Uterus (tissue), 4 donors: Measurements from ENCODE around the gene MIPOL1. TPM values are rescaled to one million over a fixed set of nuclear protein-coding genes. Genes with fewer than 3 reads are reported as not detected.

Experiments used
- DNase-seq, 2 donors: peaks; one replicate each; pipeline ENCODE4 v3.0.0-alpha.2; 2019 to 2020
- H3K27ac ChIP-seq, 2 donors: fragments of 200-600 bp; sonication (generic); 1 replicate in 1 of 2; 2 replicates in 1 of 2; pipeline ENCODE4 v1.5.1; 2016 to 2018
- H3K27me3 ChIP-seq, 2 donors: fragments of 200-600 bp; sonication (generic); one replicate each; pipeline ENCODE4 v1.5.1; 2018 to 2019; ENCODE audit warnings: control low read depth in 1 of 2
- H3K36me3 ChIP-seq, 2 donors: fragments of 200-600 bp; sonication (generic); one replicate each; pipeline ENCODE4 v1.5.1; 2019; ENCODE audit warnings: control low read depth in 1 of 2
- H3K4me1 ChIP-seq, 2 donors: fragments of 200-600 bp; sonication (generic); one replicate each; pipeline ENCODE4 v1.5.1; 2018 to 2019; ENCODE audit warnings: control low read depth in 1 of 2
- H3K4me3 ChIP-seq, 2 donors: fragments of 200-600 bp; sonication (generic); 1 replicate in 1 of 2; 2 replicates in 1 of 2; pipeline ENCODE4 v1.5.1; 2018 to 2019; ENCODE audit warnings: mild to moderate bottlenecking in 1 of 2
- H3K9me3 ChIP-seq, 2 donors: fragments of 200-600 bp; sonication (generic); one replicate each; pipeline ENCODE4 v1.5.1; 2019; ENCODE audit warnings: control low read depth in 1 of 2
- POLR2A ChIP-seq, 2 donors: fragments of 450-650 bp; IDR thresholded peaks; one replicate each; pipeline ENCODE4 v1.6.1; 2016; ENCODE audit warnings: antibody characterized with exemption in 2 of 2, mild to moderate bottlenecking in 1 of 2, moderate library complexity in 1 of 2
- intact Hi-C: fragments of 100-400 bp; cut with DNase I; formaldehyde crosslinking; loops from one replicate; pipeline ENCODE4 v1.15.1; 2023; ENCODE audit warnings: low total_unique reads
- total RNA-seq, 4 donors: library from RNA; depleted of rRNA in 3 of 4; stranded (reverse); fragments of >200 nt in 3 of 4; gene quantifications; one replicate each; pipeline versions ENCODE4 v1.1.0 to v1.2.4, GENCODE V29; 2014 to 2023
- TF ChIP-seq, protein P1 (sequence below), 4 experiments: fragments of 200-600 bp in 2 of 4; fragments of 450-650 bp in 2 of 4; sonication (generic) in 2 of 4; IDR thresholded peaks; one replicate each; pipeline ENCODE4 v1.5.1; 2016 to 2019; ENCODE audit warnings: antibody characterized with exemption in 4 of 4, mild to moderate bottlenecking in 2 of 4, moderate library complexity in 1 of 4
- donor health status: DM: yes; HTN: yes; CAD: no.

MIPOL1 gene
- total RNA-seq, 4 donors from 2014 or later, result 22.8 to 52.1 (median 39.4) TPM

DNA sequence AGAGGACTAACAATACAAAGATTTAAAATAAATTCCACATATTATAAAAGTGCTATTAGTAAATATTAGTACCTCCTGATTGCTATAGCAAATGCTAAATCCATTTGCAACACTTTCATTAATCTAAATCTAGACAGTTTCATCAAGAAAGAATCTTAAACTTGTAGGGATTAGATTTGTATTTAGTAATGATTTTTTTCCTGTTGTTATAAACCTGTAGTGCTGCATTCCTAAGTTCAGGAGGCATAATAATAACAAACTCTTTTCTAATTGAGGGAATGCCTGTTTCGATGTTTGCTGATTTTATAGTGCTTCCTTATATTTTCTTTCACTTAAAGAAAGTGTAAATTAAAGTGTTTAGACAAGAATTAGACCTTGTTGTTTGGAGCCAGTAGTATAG lies 231.2 kb downstream of the MIPOL1 start:
- Histone ChIP-seq H3K9me3 (no peaks in the 10 kb centered on the region), H3K36me3 (no peaks in the 10 kb centered on the region), H3K4me3 (no peak overlapping the region), H3K27ac (no peak overlapping the region), H3K4me1 (no peaks in the 10 kb centered on the region), H3K27me3 (no peaks in the 10 kb centered on the region)
- TF ChIP-seq POLR2A (IDR thresholded peaks at IDR 0.05), result no peak
- TF ChIP-seq, protein P1, sequence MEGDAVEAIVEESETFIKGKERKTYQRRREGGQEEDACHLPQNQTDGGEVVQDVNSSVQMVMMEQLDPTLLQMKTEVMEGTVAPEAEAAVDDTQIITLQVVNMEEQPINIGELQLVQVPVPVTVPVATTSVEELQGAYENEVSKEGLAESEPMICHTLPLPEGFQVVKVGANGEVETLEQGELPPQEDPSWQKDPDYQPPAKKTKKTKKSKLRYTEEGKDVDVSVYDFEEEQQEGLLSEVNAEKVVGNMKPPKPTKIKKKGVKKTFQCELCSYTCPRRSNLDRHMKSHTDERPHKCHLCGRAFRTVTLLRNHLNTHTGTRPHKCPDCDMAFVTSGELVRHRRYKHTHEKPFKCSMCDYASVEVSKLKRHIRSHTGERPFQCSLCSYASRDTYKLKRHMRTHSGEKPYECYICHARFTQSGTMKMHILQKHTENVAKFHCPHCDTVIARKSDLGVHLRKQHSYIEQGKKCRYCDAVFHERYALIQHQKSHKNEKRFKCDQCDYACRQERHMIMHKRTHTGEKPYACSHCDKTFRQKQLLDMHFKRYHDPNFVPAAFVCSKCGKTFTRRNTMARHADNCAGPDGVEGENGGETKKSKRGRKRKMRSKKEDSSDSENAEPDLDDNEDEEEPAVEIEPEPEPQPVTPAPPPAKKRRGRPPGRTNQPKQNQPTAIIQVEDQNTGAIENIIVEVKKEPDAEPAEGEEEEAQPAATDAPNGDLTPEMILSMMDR (IDR thresholded peaks at IDR 0.05), result no peak
- no peak for DNase-seq
- intact Hi-C loops, result no loop called here

DNA sequence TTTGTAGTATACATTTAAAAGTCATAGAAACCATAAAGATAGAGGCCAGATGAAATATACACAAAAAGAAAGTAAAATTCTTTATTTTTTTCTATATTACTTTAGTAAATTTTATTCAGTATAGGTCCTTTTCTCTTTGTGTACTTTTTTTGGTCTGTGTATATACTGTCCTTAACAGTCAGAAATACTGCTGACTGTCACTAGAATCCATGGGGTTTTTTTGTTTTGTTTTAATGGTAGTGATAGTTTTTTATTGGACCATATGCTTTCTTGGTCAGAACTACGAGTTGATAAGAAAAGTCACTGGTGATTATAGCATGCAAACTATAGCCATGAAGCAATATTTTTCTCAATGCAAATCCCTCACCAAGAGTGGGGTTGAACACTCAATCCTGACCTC lies 231.9 kb downstream of the MIPOL1 start:
- Histone ChIP-seq H3K4me3 (no peak overlapping the region), H3K27me3 (no peaks in the 10 kb centered on the region), H3K27ac (no peak overlapping the region), H3K9me3 (no peaks in the 10 kb centered on the region), H3K4me1 (no peaks in the 10 kb centered on the region), H3K36me3 (no peaks in the 10 kb centered on the region)
- intact Hi-C loops, result no loop called here
- TF ChIP-seq POLR2A (IDR thresholded peaks at IDR 0.05), result no peak
- TF ChIP-seq, protein P1 (IDR thresholded peaks at IDR 0.05), result no peak
- no peak for DNase-seq

DNA sequence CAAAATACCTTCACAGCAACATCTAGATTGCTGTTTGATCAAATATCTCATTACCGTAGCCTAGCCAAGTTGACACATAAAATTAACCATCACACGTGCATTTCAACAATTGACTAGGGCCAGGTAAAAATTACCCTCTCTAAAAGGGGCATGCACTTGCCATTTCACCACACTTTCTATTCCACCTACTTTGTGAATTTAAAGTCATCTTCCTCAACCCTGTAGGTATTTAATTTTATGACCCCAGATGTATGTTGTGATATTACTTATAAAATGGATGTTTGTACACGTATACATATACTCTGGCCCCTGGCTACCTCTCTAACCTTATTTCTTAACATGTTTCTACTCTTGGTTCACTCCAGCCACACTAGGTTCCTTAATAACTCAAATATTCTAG lies 237.1 kb downstream of the MIPOL1 start:
- Histone ChIP-seq H3K27me3 (no peaks in the 10 kb centered on the region), H3K36me3 (no peaks in the 10 kb centered on the region), H3K4me1 (no peaks in the 10 kb centered on the region), H3K9me3 (no peaks in the 10 kb centered on the region), H3K27ac (no peak overlapping the region), H3K4me3 (no peak overlapping the region)
- intact Hi-C loops, result no loop called here
- no peak for TF ChIP-seq POLR2A (IDR thresholded peaks at IDR 0.05)
- TF ChIP-seq, protein P1 (IDR thresholded peaks at IDR 0.05), result no peak
- DNase-seq, result no peak

GRCh38 chr14:37436519-37436918 lies 238.8 kb downstream of the MIPOL1 start:
- H3K4me3 ChIP-seq, result no peak overlapping the region
- H3K27me3 ChIP-seq, result no peaks in the 10 kb centered on the region
- H3K36me3 ChIP-seq, result no peaks in the 10 kb centered on the region
- H3K4me1 ChIP-seq, result no peaks in the 10 kb centered on the region
- TF ChIP-seq, protein P1 (IDR thresholded peaks at IDR 0.05), result no peak
- no peak for TF ChIP-seq POLR2A (IDR thresholded peaks at IDR 0.05)
- no peak overlapping the region for H3K27ac ChIP-seq
- no peaks in the 10 kb centered on the region for H3K9me3 ChIP-seq
- DNase-seq, result no peak
- intact Hi-C loops, result no loop called here

DNA sequence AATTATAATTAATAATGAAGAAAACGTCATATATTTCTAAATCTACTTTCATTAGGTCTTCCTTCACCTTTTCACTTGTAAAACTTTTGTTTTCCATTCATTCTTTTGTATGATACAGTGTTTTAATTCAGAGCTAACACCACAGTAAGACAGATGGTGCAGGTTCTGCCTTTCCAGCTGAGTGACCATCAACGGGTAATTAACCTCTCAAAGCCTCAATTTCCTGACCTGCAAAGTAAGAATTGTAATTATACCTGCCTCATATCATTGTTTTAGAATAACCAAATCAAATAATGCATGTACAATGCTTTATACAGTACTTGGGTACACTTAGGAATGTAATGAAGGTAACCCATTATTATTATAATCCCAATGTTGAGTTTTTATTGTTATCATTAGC lies 239.8 kb downstream of the MIPOL1 start:
- Histone ChIP-seq H3K9me3 (no peaks in the 10 kb centered on the region), H3K27ac (no peak overlapping the region), H3K36me3 (no peaks in the 10 kb centered on the region), H3K4me3 (no peak overlapping the region), H3K27me3 (no peaks in the 10 kb centered on the region), H3K4me1 (no peaks in the 10 kb centered on the region)
- TF ChIP-seq, protein P1 (IDR thresholded peaks at IDR 0.05), result no peak
- TF ChIP-seq POLR2A (IDR thresholded peaks at IDR 0.05), result no peak
- no peak for DNase-seq
- intact Hi-C loops, result no loop called here
